HCT116 (cell line): ENCODE results near the gene BEGAIN. TPM values are rescaled to one million over a fixed set of nuclear protein-coding genes. Genes with fewer than 3 reads are reported as not detected.

Experiments
- ATAC-seq: fragments of 200-7000 bp; cut with Tn5 transposase; 2 replicates; pipeline ENCODE4 v1.9.1; 2020; ENCODE audit warnings: mild to moderate bottlenecking, moderate library complexity
- BruUV-seq: library from RNA; stranded (reverse); fragments of 400-500 nt; replicated peaks from 2 replicates; lab custom pipeline; 2021; lab: Mats Ljungman, UMichigan
- CTCF ChIA-PET: fragments of 300-600 bp; sonication (Branson Sonifier 250); formaldehyde crosslinking; loops from one replicate; lab custom pipeline; 2021; ENCODE audit warnings: antibody characterized with exemption; lab: Charles Lee
- POLR2A ChIA-PET: fragments of 300-600, 350-600 bp; sonication (Branson Sonifier 250); formaldehyde crosslinking; loops from one replicate; lab custom pipeline; 2021; ENCODE audit warnings: antibody characterized with exemption; lab: Charles Lee
- RAD21 ChIA-PET, 2 experiments: fragments of 300-600 bp; sonication (Branson Sonifier 250); formaldehyde crosslinking; loops; one replicate each; lab custom pipeline; 2023; ENCODE audit warnings: low total read pairs in 2 of 2; ENCODE audit not compliant: uncharacterized antibody in 2 of 2, unreplicated experiment in 2 of 2, low non-redundant PET in 1 of 2; lab: Charles Lee
- DNase-seq: peaks from one replicate; pipeline ENCODE4 v3.0.0-alpha.2; 2010; ENCODE audit warnings: low read depth, low spot score
- H2AFZ ChIP-seq: fragments of 200-600 bp; shearing (Covaris generic), sonication (generic); 2 replicates; pipeline ENCODE4 v1.6.1; 2017; ENCODE audit warnings: low read depth, mixed run types, mixed read lengths, antibody characterized with exemption, low read length; ENCODE audit not compliant: poor library complexity, severe bottlenecking
- H3K27ac ChIP-seq: 2 replicates; pipeline ENCODE4 v1.5.1; 2012; ENCODE audit warnings: low read depth, low read length
- H3K27me3 ChIP-seq: fragments of 200-600 bp; sonication (generic); 2 replicates; pipeline ENCODE4 v1.6.1; 2016; ENCODE audit warnings: mixed run types, low read length, mixed read lengths; ENCODE audit not compliant: insufficient read depth
- H3K36me3 ChIP-seq, 2 experiments: fragments of 200-500 bp in 1 of 2; fragments of 200-600 bp in 1 of 2; sonication (Bioruptor generic) in 1 of 2; sonication (generic) in 1 of 2; 2 replicates each; pipeline versions ENCODE4 v1.5.1 to v1.6.1; 2014 to 2016; ENCODE audit warnings: low read length in 2 of 2, inconsistent platforms in 1 of 2, mixed read lengths in 1 of 2, mixed run types in 1 of 2; ENCODE audit not compliant: insufficient read depth in 2 of 2, control insufficient read depth in 1 of 2
- H3K4me1 ChIP-seq, 2 experiments: fragments of 200-600 bp in 1 of 2; sonication (generic) in 1 of 2; 2 replicates each; pipeline versions ENCODE4 v1.5.1 to v1.6.1; 2012 to 2017; ENCODE audit warnings: low read length in 2 of 2, inconsistent platforms in 1 of 2, mild to moderate bottlenecking in 1 of 2, mixed read lengths in 1 of 2, mixed run types in 1 of 2, moderate library complexity in 1 of 2; ENCODE audit not compliant: insufficient read depth in 2 of 2, control insufficient read depth in 1 of 2
- H3K4me2 ChIP-seq: fragments of 200-600 bp; sonication (generic); 2 replicates; pipeline ENCODE4 v1.6.1; 2017; ENCODE audit warnings: mixed run types, low read length, mixed read lengths
- H3K4me3 ChIP-seq, 2 experiments: fragments of 200-600 bp in 1 of 2; sonication (generic) in 1 of 2; replicated peaks in 1 of 2; 2 replicates each; pipeline ENCODE4 v1.5.1; 2011 to 2016; ENCODE audit warnings: low read length in 2 of 2, control low read depth in 1 of 2, low read depth in 1 of 2, mild to moderate bottlenecking in 1 of 2, mixed read lengths in 1 of 2, mixed run types in 1 of 2
- H3K79me2 ChIP-seq: fragments of 200-600 bp; sonication (generic); 2 replicates; pipeline ENCODE4 v1.6.1; 2017; ENCODE audit warnings: mild to moderate bottlenecking, mixed run types, low read length, moderate library complexity, mixed read lengths; ENCODE audit not compliant: insufficient read depth
- H3K9ac ChIP-seq: fragments of 200-600 bp; sonication (generic); 2 replicates; pipeline ENCODE4 v1.6.1; 2016; ENCODE audit warnings: low read length, mixed read lengths
- H3K9me2 ChIP-seq: fragments of 200-600 bp; sonication (generic), shearing (Covaris generic); 2 replicates; pipeline ENCODE4 v1.6.1; 2017; ENCODE audit warnings: mixed run types, mild to moderate bottlenecking, moderate library complexity; ENCODE audit not compliant: insufficient read depth
- H3K9me3 ChIP-seq, 2 experiments: fragments of 200-500 bp in 1 of 2; fragments of 200-600 bp in 1 of 2; sonication (Bioruptor generic) in 1 of 2; sonication (generic) in 1 of 2; 2 replicates each; pipeline ENCODE4 v1.6.1; 2014 to 2017; ENCODE audit warnings: low read length in 2 of 2, mixed read lengths in 2 of 2, inconsistent platforms in 1 of 2, low read depth in 1 of 2, mild to moderate bottlenecking in 1 of 2, mixed run types in 1 of 2, moderate library complexity in 1 of 2; ENCODE audit not compliant: control insufficient read depth in 1 of 2, insufficient read depth in 1 of 2
- H4K20me1 ChIP-seq: fragments of 200-600 bp; sonication (generic), shearing (Covaris generic); 2 replicates; pipeline ENCODE4 v1.6.1; 2017; ENCODE audit warnings: mixed run types, mild to moderate bottlenecking, moderate library complexity; ENCODE audit not compliant: insufficient read depth
- ATF3 ChIP-seq: IDR thresholded peaks from 2 replicates; pipeline ENCODE4 v1.6.1; 2012
- MAX ChIP-seq: IDR thresholded peaks from 2 replicates; pipeline ENCODE4 v1.6.1; 2012
- RAD21 ChIP-seq: IDR thresholded peaks from 2 replicates; pipeline ENCODE4 v1.6.1; 2012; ENCODE audit warnings: low read depth, mild to moderate bottlenecking
- SIN3A ChIP-seq: IDR thresholded peaks from 2 replicates; pipeline ENCODE4 v1.6.1; 2012; ENCODE audit warnings: low read depth
- SP1 ChIP-seq: IDR thresholded peaks from 2 replicates; pipeline ENCODE4 v1.6.1; 2012; ENCODE audit warnings: low read depth
- TCF7L2 ChIP-seq: IDR thresholded peaks from 2 replicates; pipeline ENCODE4 v1.7.0; 2011; ENCODE audit warnings: borderline replicate concordance, inconsistent platforms; ENCODE audit not compliant: insufficient read depth, insufficient read length; ENCODE audit errors: extremely low read depth
- ZBTB33 ChIP-seq: IDR thresholded peaks from 2 replicates; pipeline ENCODE4 v1.6.1; 2011; ENCODE audit warnings: mild to moderate bottlenecking, low read length, moderate library complexity; ENCODE audit not compliant: insufficient replicate concordance; ENCODE audit errors: extremely low read depth
- ZNF274 ChIP-seq: fragments of 200-500 bp; sonication (Bioruptor generic); IDR thresholded peaks from 2 replicates; pipeline ENCODE4 v1.6.1; 2014; ENCODE audit warnings: mild to moderate bottlenecking, low read depth, low read length, inconsistent platforms
- intact Hi-C: fragments of 100-400 bp; cut with micrococcal nuclease; formaldehyde crosslinking; loops from 2 replicates; pipeline ENCODE4 v1.10.0; 2022
- total RNA-seq: library from RNA; stranded (reverse); gene quantifications from one replicate; pipeline ENCODE4 v1.2.1, GENCODE V29; 2021; ENCODE audit not compliant: unreplicated experiment

The BEGAIN gene
- total RNA-seq, 1 experiment from 2014 or later = 8.5 TPM

- TF ChIP-seq TCF7L2 = no peak
- no peak for TF ChIP-seq SIN3A
- no peak for TF ChIP-seq ZBTB33
- TF ChIP-seq ZNF274 = no peak
- no peak for TF ChIP-seq SP1
- no peak for TF ChIP-seq RAD21
Measured at GRCh38 chr14:100603341-100604120, 16.3 kb upstream of the BEGAIN start (continued).

GRCh38 chr14:100602621-100603230, 15.5 kb upstream of the BEGAIN start:
- intact Hi-C loops = no loop called here
- Histone ChIP-seq H4K20me1 (no peaks in the 10 kb centered on the region), H3K27me3 (0 out of 2 replicates have a peak, but pooled peaks cover 6% of the 10 kb centered on the region), H3K27ac (no peak overlapping the region), H3K4me1 (no peaks in the 10 kb centered on the region), H3K9me3 (no peaks in the 10 kb centered on the region), H3K9ac (no peak overlapping the region), H3K79me2 (no peaks in the 10 kb centered on the region), H3K9me2 (no peaks in the 10 kb centered on the region), H2AFZ (no peak overlapping the region), H3K36me3 (no peaks in the 10 kb centered on the region), H3K4me3 (no peak overlapping the region), H3K4me2 (no peak overlapping the region)
- no peak for TF ChIP-seq ZNF274
- TF ChIP-seq MAX = no peak
- no peak for TF ChIP-seq ATF3
- ChIA-PET RAD21 (no interaction called here), CTCF (no interaction called here), POLR2A (no interaction called here)
- ATAC-seq = no peak
- no peak for DNase-seq
- BruUV-seq = no TSS peak
